NCI-H345 (cell line): ENCODE measurements around the gene TUB.

Experiments used
- DNase-seq: peaks from one replicate; lab custom pipeline; 2025; lab: John Stamatoyannopoulos, UW

The TUB gene

GRCh38 chr11:8045839-8046238 is 35.2 kb upstream of the TUB start:
- DNase-seq, result no peak

GRCh38 chr11:8047382-8047781 is 33.6 kb upstream of the TUB start:
- no peak for DNase-seq

GRCh38 chr11:8049084-8049483 is 31.9 kb upstream of the TUB start:
- no peak for DNase-seq

- DNase-seq, result no peak
These were observed 25.7 kb upstream of the TUB start for GRCh38 chr11:8055091-8055835.

- no peak for DNase-seq
These were observed 25.0 kb upstream of the TUB start for GRCh38 chr11:8055836-8056526.

- DNase-seq, result no peak
These were observed 24.1 kb upstream of the TUB start for GRCh38 chr11:8056810-8057463.

GRCh38 chr11:8058216-8058615 is 22.8 kb upstream of the TUB start:
- no peak for DNase-seq

- DNase-seq, result no peak
These were observed 22.0 kb upstream of the TUB start for GRCh38 chr11:8059030-8059429.

- no peak for DNase-seq
These were observed 21.4 kb upstream of the TUB start for GRCh38 chr11:8059571-8060011.

GRCh38 chr11:8060146-8060719 is 20.8 kb upstream of the TUB start:
- DNase-seq, result no peak

GRCh38 chr11:8060801-8061554 is 20.0 kb upstream of the TUB start:
- no peak for DNase-seq

- no peak for DNase-seq
These were observed 19.2 kb upstream of the TUB start for GRCh38 chr11:8061555-8062428.

- no peak for DNase-seq
These were observed 18.2 kb upstream of the TUB start for GRCh38 chr11:8062781-8063257.

- DNase-seq, result no peak
These were observed 17.7 kb upstream of the TUB start for GRCh38 chr11:8063324-8063723.

GRCh38 chr11:8065031-8065430 is 16.0 kb upstream of the TUB start:
- no peak for DNase-seq

- DNase-seq, result no peak
These were observed 14.7 kb upstream of the TUB start for GRCh38 chr11:8066036-8066910.

GRCh38 chr11:8066911-8067455 is 14.0 kb upstream of the TUB start:
- DNase-seq, result no peak

- DNase-seq, result no peak
These were observed 13.5 kb upstream of the TUB start for GRCh38 chr11:8067567-8067928.

- no peak for DNase-seq
These were observed 13.0 kb upstream of the TUB start for GRCh38 chr11:8067929-8068575.
